GM18909 (cell line): ENCODE results near the gene TACSTD2.
"Not testable (repeated sequence)": the region's sequence is repeated elsewhere in the genome, so short reads cannot be mapped to it uniquely, and the experiment has no call there.

ENCODE experiments used
- ATAC-seq: cut with Tn5 transposase; IDR thresholded peaks from one replicate; pipeline ENCODE4 v1.9.1; 2021; ENCODE audit warnings: mild to moderate bottlenecking; ENCODE audit not compliant: unreplicated experiment, poor library complexity

Gene TACSTD2

GRCh38 chr1:58590019-58590418 lies 13.0 kb upstream of the TACSTD2 start:
- ATAC-seq = no peak

GRCh38 chr1:58588396-58588795 lies 11.3 kb upstream of the TACSTD2 start:
- no peak for ATAC-seq

GRCh38 chr1:58587667-58588066 lies 10.6 kb upstream of the TACSTD2 start:
- ATAC-seq = no peak

- ATAC-seq = no peak
Measured at GRCh38 chr1:58586271-58586670, 9.2 kb upstream of the TACSTD2 start.

- ATAC-seq = no peak
Measured at GRCh38 chr1:58585581-58586151, 8.6 kb upstream of the TACSTD2 start.

- ATAC-seq = no peak
Measured at GRCh38 chr1:58585166-58585565, 8.1 kb upstream of the TACSTD2 start.

- ATAC-seq = peak; percentile 67
Measured at GRCh38 chr1:58584082-58584895, 7.2 kb upstream of the TACSTD2 start.

- no peak for ATAC-seq
Measured at GRCh38 chr1:58583496-58583895, 6.4 kb upstream of the TACSTD2 start.

GRCh38 chr1:58582143-58582542 lies 5.1 kb upstream of the TACSTD2 start:
- not testable (repeated sequence) for ATAC-seq

GRCh38 chr1:58581641-58582040 lies 4.6 kb upstream of the TACSTD2 start:
- ATAC-seq = no peak

GRCh38 chr1:58580186-58580585 lies 3.1 kb upstream of the TACSTD2 start:
- ATAC-seq = no peak

GRCh38 chr1:58577654-58578030 lies 590 bp upstream of the TACSTD2 start:
- ATAC-seq = no peak

GRCh38 chr1:58576325-58576726 lies 726 bp downstream of the TACSTD2 start:
- no peak for ATAC-seq

GRCh38 chr1:58575551-58576324 lies 1.3 kb downstream of the TACSTD2 start:
- no peak for ATAC-seq

- ATAC-seq = no peak
Measured at GRCh38 chr1:58574816-58575215, 2.2 kb downstream of the TACSTD2 start.

GRCh38 chr1:58573705-58574591 lies 3.1 kb downstream of the TACSTD2 start:
- peak; percentile 98 for ATAC-seq

- ATAC-seq = no peak
Measured at GRCh38 chr1:58573138-58573537, 3.9 kb downstream of the TACSTD2 start.

- ATAC-seq = no peak
Measured at GRCh38 chr1:58572690-58573089, 4.4 kb downstream of the TACSTD2 start.

GRCh38 chr1:58571616-58572015 lies 5.4 kb downstream of the TACSTD2 start:
- ATAC-seq = no peak

- ATAC-seq = no peak
Measured at GRCh38 chr1:58570817-58571216, 6.2 kb downstream of the TACSTD2 start.
